GM23248 (cell line): Measurements from ENCODE around the gene ABLIM1. TPM values are rescaled to one million over a fixed set of nuclear protein-coding genes. Genes with fewer than 3 reads are reported as not detected.
A peak's percentile ranks its signal among the peaks of the same experiment; 100 is the strongest.

ENCODE experiments used
- DNase-seq: peaks from one replicate; pipeline ENCODE4 v3.0.0-alpha.2; 2015
- H2AFZ ChIP-seq: fragments of 200-600 bp; sonication (generic); 2 replicates; pipeline ENCODE4 v1.6.1; 2016; ENCODE audit warnings: antibody characterized with exemption
- H3F3A ChIP-seq: fragments of 200-600 bp; sonication (generic); 2 replicates; pipeline ENCODE4 v1.6.1; 2016; ENCODE audit warnings: mild to moderate bottlenecking, antibody characterized with exemption, mixed run types; ENCODE audit not compliant: insufficient read depth
- H3K27ac ChIP-seq: fragments of 200-600 bp; sonication (generic); 2 replicates; pipeline ENCODE4 v1.5.1; 2016; ENCODE audit warnings: mild to moderate bottlenecking
- H3K27me3 ChIP-seq: fragments of 200-600 bp; sonication (generic); replicated peaks from 2 replicates; pipeline ENCODE4 v1.6.1; 2016; ENCODE audit warnings: mild to moderate bottlenecking; ENCODE audit not compliant: insufficient read depth
- H3K36me3 ChIP-seq: fragments of 200-600 bp; sonication (generic); 2 replicates; pipeline ENCODE4 v1.6.1; 2016; ENCODE audit warnings: low read depth, mild to moderate bottlenecking
- H3K4me1 ChIP-seq: fragments of 200-600 bp; sonication (generic); 2 replicates; pipeline ENCODE4 v1.6.1; 2016; ENCODE audit warnings: mild to moderate bottlenecking; ENCODE audit not compliant: insufficient read depth
- H3K4me2 ChIP-seq: fragments of 200-600 bp; sonication (generic); one replicate; pipeline ENCODE4 v1.6.1; 2016; ENCODE audit warnings: mild to moderate bottlenecking; ENCODE audit not compliant: unreplicated experiment
- H3K4me3 ChIP-seq: fragments of 200-600 bp; sonication (generic); 2 replicates; pipeline ENCODE4 v1.5.1; 2016; ENCODE audit warnings: mild to moderate bottlenecking
- H3K79me2 ChIP-seq: fragments of 200-600 bp; sonication (generic); 2 replicates; pipeline ENCODE4 v1.6.1; 2016; ENCODE audit warnings: mild to moderate bottlenecking; ENCODE audit not compliant: insufficient read depth
- H3K9ac ChIP-seq: fragments of 200-600 bp; sonication (generic); 2 replicates; pipeline ENCODE4 v1.6.1; 2016; ENCODE audit warnings: mild to moderate bottlenecking
- H3K9me2 ChIP-seq: fragments of 200-600 bp; sonication (generic); 2 replicates; pipeline ENCODE4 v1.6.1; 2016; ENCODE audit warnings: mixed run types, mild to moderate bottlenecking, moderate library complexity; ENCODE audit not compliant: insufficient read depth
- H3K9me3 ChIP-seq: fragments of 200-600 bp; sonication (generic); one replicate; pipeline ENCODE4 v1.6.1; 2017; ENCODE audit warnings: low read depth
- H4K20me1 ChIP-seq: fragments of 200-600 bp; sonication (generic); 2 replicates; pipeline ENCODE4 v1.6.0; 2016; ENCODE audit not compliant: insufficient read depth
- EZH2 ChIP-seq: fragments of 200-600 bp; sonication (generic); IDR thresholded peaks from 2 replicates; pipeline ENCODE4 v1.6.1; 2018; ENCODE audit warnings: antibody characterized with exemption, mild to moderate bottlenecking; ENCODE audit not compliant: insufficient read depth, poor library complexity, severe bottlenecking
- EZH2phosphoT487 ChIP-seq: fragments of 200-600 bp; sonication (generic); IDR thresholded peaks from 2 replicates; pipeline ENCODE4 v1.6.1; 2018; ENCODE audit warnings: antibody characterized with exemption, moderate library complexity, mild to moderate bottlenecking, low read depth; ENCODE audit not compliant: insufficient read depth
- WGBS, 2 experiments: methylation state at CpG; one replicate each; pipeline ENCODE4 v1.1.6; 2015 to 2017; ENCODE audit warnings: low lambda C conversion rate in 2 of 2, low coverage in 1 of 2; ENCODE audit errors: missing lambda C conversion rate in 2 of 2; 5-methylcytosine and 5-hydroxymethylcytosine counted together
- in situ Hi-C: fragments of 300-500 bp; cut with MboI; formaldehyde crosslinking; loops from 2 replicates; pipeline ENCODE4 v1.15.0; 2020
- polyA plus RNA-seq: library from polyadenylated mRNA; unstranded; fragments of >200 nt; fragmentation: Nextera tagmentation; extraction: Ambion mirVana; gene quantifications from 2 replicates; pipeline ENCODE4 v1.2.1, GENCODE V29; 2016
- total RNA-seq: library from RNA; depleted of rRNA; stranded (reverse); fragments of >200 nt; shearing (Covaris generic); gene quantifications from 2 replicates; pipeline ENCODE4 v1.2.3, GENCODE V29; 2014; rRNA removed

The ABLIM1 gene
- 0.54 and 4.3 TPM in 2 replicates for total RNA-seq
- 0.78 and 0.98 TPM in 2 replicates for polyA plus RNA-seq

- no peaks in the 10 kb centered on the region for H4K20me1 ChIP-seq
- H3K9me3 ChIP-seq: no peaks in the 10 kb centered on the region
- WGBS, 2 experiments: 43 to 49% methylated on average over 2 of the region's 2 CpGs
- no peaks in the 10 kb centered on the region for H3K9me2 ChIP-seq
- H3K36me3 ChIP-seq: no peaks in the 10 kb centered on the region
- no peak within 1 kb of the TSS for H3K4me3 ChIP-seq
- no peak within 1 kb of the TSS for H3K4me2 ChIP-seq
- H3K79me2 ChIP-seq: no peaks in the 10 kb centered on the region
- no peaks in the 10 kb centered on the region for H3F3A ChIP-seq
- H3K4me1 ChIP-seq: no peaks in the 10 kb centered on the region
- DNase-seq: no peak
- no peak for TF ChIP-seq EZH2
- in situ Hi-C loops: no loop called here
- H3K9ac ChIP-seq: no peak within 1 kb of the TSS
- peaks cover 32% of the 10 kb centered on the region for H3K27me3 ChIP-seq
- H2AFZ ChIP-seq: no peak within 1 kb of the TSS
- no peak within 1 kb of the TSS for H3K27ac ChIP-seq
Measured at GRCh38 chr10:114658175-114658574, at the start of gene ABLIM1. TSS of gene ABLIM1 (minus strand) at chr10:114658275. CDS start at chr10:114658200, 75 bp downstream.

GRCh38 chr10:114706458-114707055, 48.5 kb upstream of the ABLIM1 start:
- Histone ChIP-seq H3K4me2 (no peak overlapping the region), H3K27me3 (peaks cover 12% of the 10 kb centered on the region; the same call in 1 of the 2 replicates), H2AFZ (no peak overlapping the region), H3K9me2 (no peaks in the 10 kb centered on the region), H3K36me3 (no peaks in the 10 kb centered on the region), H3K27ac (no peak overlapping the region), H3K4me3 (no peak overlapping the region), H3K79me2 (no peaks in the 10 kb centered on the region), H3K9me3 (no peaks in the 10 kb centered on the region), H3F3A (no peaks in the 10 kb centered on the region; the same call in 1 of the 2 replicates), H3K9ac (no peak overlapping the region), H4K20me1 (no peaks in the 10 kb centered on the region), H3K4me1 (peaks cover 10% of the 10 kb centered on the region)
- DNase-seq: peak; percentile 33
- in situ Hi-C loops: loop anchor here (10.0 kb wide), 1 partner anchor 152 kb away; no protein-coding TSS in a partner anchor
- 24 to 28% methylated on average over 4 of the region's 4 CpGs for WGBS, 2 experiments
- no peak for TF ChIP-seq EZH2
- no peak for TF ChIP-seq EZH2phosphoT487

- in situ Hi-C loops: loop anchor here (10.0 kb wide), 1 partner anchor 150 kb away; no protein-coding TSS in a partner anchor
- H3K9ac ChIP-seq: no peak overlapping the region
- H4K20me1 ChIP-seq: no peaks in the 10 kb centered on the region
- H3K79me2 ChIP-seq: no peaks in the 10 kb centered on the region
- no peak for DNase-seq
- no peak overlapping the region for H3K4me2 ChIP-seq
- H3K9me3 ChIP-seq: no peaks in the 10 kb centered on the region
- TF ChIP-seq EZH2 (no peak), EZH2phosphoT487 (no peak)
- H3K9me2 ChIP-seq: no peaks in the 10 kb centered on the region
- WGBS, 2 experiments: 77% methylated on average over 4 of the region's 4 CpGs
- no peak overlapping the region for H2AFZ ChIP-seq
- no peaks in the 10 kb centered on the region for H3K36me3 ChIP-seq
- H3K27ac ChIP-seq: no peak overlapping the region
- no peaks in the 10 kb centered on the region; the same call in 1 of the 2 replicates for H3F3A ChIP-seq
- peaks cover 10% of the 10 kb centered on the region for H3K4me1 ChIP-seq
- peaks cover 17% of the 10 kb centered on the region; the same call in 1 of the 2 replicates for H3K27me3 ChIP-seq
- no peak overlapping the region for H3K4me3 ChIP-seq
Measured at GRCh38 chr10:114704679-114705078, 46.6 kb upstream of the ABLIM1 start.

- no peaks in the 10 kb centered on the region for H4K20me1 ChIP-seq
- TF ChIP-seq EZH2 (no peak), EZH2phosphoT487 (no peak)
- WGBS, 2 experiments: 39 to 41% methylated on average over 6 of the region's 6 CpGs
- no peaks in the 10 kb centered on the region for H3K36me3 ChIP-seq
- no peak overlapping the region for H3K27ac ChIP-seq
- in situ Hi-C loops: loop anchor here (10.0 kb wide), 1 partner anchor 149 kb away; no protein-coding TSS in a partner anchor
- DNase-seq: peak; percentile 41
- no peak overlapping the region for H2AFZ ChIP-seq
- no peaks in the 10 kb centered on the region for H3K79me2 ChIP-seq
- no peaks in the 10 kb centered on the region for H3K9me2 ChIP-seq
- H3K9me3 ChIP-seq: no peaks in the 10 kb centered on the region
- H3K4me3 ChIP-seq: no peak overlapping the region
- H3K9ac ChIP-seq: no peak overlapping the region
- peaks cover under 1% of the 10 kb centered on the region for H3K4me1 ChIP-seq
- no peaks in the 10 kb centered on the region; the same call in 1 of the 2 replicates for H3F3A ChIP-seq
- peaks cover 17% of the 10 kb centered on the region; the same call in 1 of the 2 replicates for H3K27me3 ChIP-seq
- H3K4me2 ChIP-seq: no peak overlapping the region
Measured at GRCh38 chr10:114703377-114704107, 45.5 kb upstream of the ABLIM1 start.
